Hepatocyte (in vitro differentiated cells): ENCODE results near the gene PSMB1.

Experiments
- CTCF ChIP-seq: fragments of 200-600 bp; sonication (generic); IDR thresholded peaks from 2 replicates; pipeline ENCODE4 v1.5.1; 2016; ENCODE audit warnings: antibody characterized with exemption, mild to moderate bottlenecking; ENCODE audit not compliant: poor library complexity
- EZH2 ChIP-seq: fragments of 200-600 bp; sonication (generic); IDR thresholded peaks from 2 replicates; pipeline ENCODE4 v1.6.1; 2016; ENCODE audit warnings: antibody characterized with exemption, mild to moderate bottlenecking, borderline replicate concordance
- EZH2phosphoT487 ChIP-seq: fragments of 200-600 bp; sonication (generic); IDR thresholded peaks from one replicate; pipeline ENCODE4 v1.6.1; 2018; ENCODE audit warnings: antibody characterized with exemption, mild to moderate bottlenecking, low read depth, moderate library complexity; ENCODE audit not compliant: unreplicated experiment, severe bottlenecking

GRCh38 chr6:170485159-170485558 is 67.9 kb downstream of the PSMB1 start:
- no peak for TF ChIP-seq EZH2
- TF ChIP-seq CTCF = no peak
- TF ChIP-seq EZH2phosphoT487 = no peak
